ENCODE measurements around the gene FOXJ3. TPM values are rescaled to one million over a fixed set of nuclear protein-coding genes. Genes with fewer than 3 reads are reported as not detected.

Gene FOXJ3
- total RNA-seq, 1 experiment from 2014 or later: 51.1 TPM

DNA sequence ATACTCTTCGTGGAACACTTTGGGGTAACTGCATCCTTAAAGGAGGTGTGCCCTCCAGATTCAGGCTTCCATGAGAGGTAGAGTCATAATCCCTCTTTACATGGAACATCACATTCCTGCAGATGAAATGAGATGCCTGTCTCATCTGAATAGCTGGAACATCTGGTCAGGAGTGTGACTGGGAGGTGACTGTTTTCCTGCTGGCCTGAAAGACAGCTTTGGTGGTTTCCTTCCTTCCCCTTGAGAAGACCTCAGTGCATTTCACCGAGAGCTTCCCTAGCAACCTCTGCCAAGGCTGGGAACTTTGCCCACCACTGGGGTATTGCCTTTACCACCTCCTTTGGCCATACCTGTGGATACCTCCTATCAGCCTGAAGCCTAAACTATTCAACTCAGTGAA is 123.8 kb downstream of the FOXJ3 start (continued):
- TF ChIP-seq EZH2 (IDR thresholded peaks at IDR 0.05) (no peak), EZH2phosphoT487 (IDR thresholded peaks at IDR 0.05; ENCODE audit: borderline replicate concordance) (no peak), FOSL1 (IDR thresholded peaks at IDR 0.05; ENCODE audit: low read depth) (no peak), ELF1 (IDR thresholded peaks at IDR 0.05; ENCODE audit: borderline replicate concordance, low read depth) (no peak), ZNF274 (IDR thresholded peaks at IDR 0.05; ENCODE audit: low read depth, low read length) (no peak), CEBPB (IDR thresholded peaks at IDR 0.05; ENCODE audit: low read depth) (no peak), SRF (IDR thresholded peaks at IDR 0.05; ENCODE audit: low read depth) (no peak), ZFX (IDR thresholded peaks at IDR 0.05) (no peak), EGR1 (IDR thresholded peaks at IDR 0.05; ENCODE audit: low read depth) (no peak), JUND (IDR thresholded peaks at IDR 0.05) (no peak), CBX3 (IDR thresholded peaks at IDR 0.05; ENCODE audit: low read depth) (no peak)
- TF ChIP-seq, protein P1, sequence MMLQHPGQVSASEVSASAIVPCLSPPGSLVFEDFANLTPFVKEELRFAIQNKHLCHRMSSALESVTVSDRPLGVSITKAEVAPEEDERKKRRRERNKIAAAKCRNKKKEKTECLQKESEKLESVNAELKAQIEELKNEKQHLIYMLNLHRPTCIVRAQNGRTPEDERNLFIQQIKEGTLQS (IDR thresholded peaks at IDR 0.05): no peak
- TF ChIP-seq, protein P2, sequence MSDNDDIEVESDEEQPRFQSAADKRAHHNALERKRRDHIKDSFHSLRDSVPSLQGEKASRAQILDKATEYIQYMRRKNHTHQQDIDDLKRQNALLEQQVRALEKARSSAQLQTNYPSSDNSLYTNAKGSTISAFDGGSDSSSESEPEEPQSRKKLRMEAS (IDR thresholded peaks at IDR 0.05): no peak

DNA sequence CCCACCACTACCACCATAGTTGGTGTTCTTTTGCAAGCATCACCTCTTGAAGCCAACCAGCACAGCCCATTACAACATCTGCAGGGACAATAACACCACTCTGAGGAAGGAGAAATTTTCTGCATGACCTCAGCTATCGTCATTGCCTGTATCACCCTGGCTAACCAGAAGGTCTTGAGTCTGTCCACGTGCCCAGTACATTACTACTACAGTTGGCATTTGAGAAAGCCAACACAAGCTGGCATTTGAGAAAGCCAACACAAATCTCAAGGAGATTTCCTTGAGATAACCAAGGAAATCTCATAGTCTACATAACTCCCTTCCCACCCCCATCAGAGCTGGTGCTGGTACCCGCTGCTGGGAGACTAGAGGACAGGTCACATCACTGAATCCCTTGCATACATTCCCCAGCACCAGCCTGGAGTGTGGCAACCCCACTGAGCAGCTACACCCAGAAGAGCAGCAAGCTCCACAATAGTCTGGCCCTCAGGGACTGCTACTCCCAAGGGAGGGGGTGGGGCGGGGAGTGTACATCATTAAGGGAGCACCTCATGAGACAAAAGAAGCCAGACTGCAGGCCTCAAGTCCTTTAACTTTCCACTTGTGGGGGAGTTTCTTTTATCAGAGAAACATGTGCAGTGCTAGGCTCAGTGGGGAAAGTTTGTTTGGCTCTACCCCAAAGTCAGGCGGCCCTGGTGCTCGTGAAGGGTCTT is 124.5 kb downstream of the FOXJ3 start:
- Histone ChIP-seq H3K9me2 (ENCODE audit: insufficient read depth) (no peaks in the 10 kb centered on the region), H3K9ac (ENCODE audit: low read length) (no peak overlapping the region), H3K27me3 (ENCODE audit: insufficient read depth, low read length) (no peaks in the 10 kb centered on the region), H3K79me2 (ENCODE audit: insufficient read depth, low read length) (peaks cover 93% of the 10 kb centered on the region), H3K4me2 (ENCODE audit: low read length) (no peak overlapping the region), H3K4me1 (ENCODE audit: control insufficient read depth in 1 of 2, insufficient read depth in 2 of 2, low read length in 2 of 2) (peaks cover 5 to 13% of the 10 kb centered on the region in 2 experiments; a peak in 2 of 4 replicates), H4K20me1 (ENCODE audit: insufficient read depth) (no peaks in the 10 kb centered on the region), H3K4me3 (replicated peaks in 1 of 2; ENCODE audit: low read depth in 1 of 2, low read length in 2 of 2) (no peak overlapping the region), H3K27ac (ENCODE audit: low read depth, low read length) (no peak overlapping the region), H3K36me3 (ENCODE audit: control insufficient read depth in 1 of 2, insufficient read depth in 2 of 2, low read length in 2 of 2) (no peaks in the 10 kb centered on the region), H2AFZ (ENCODE audit: low read depth, low read length, poor library complexity, severe bottlenecking) (no peak overlapping the region), H3K9me3 (ENCODE audit: control insufficient read depth in 1 of 2, insufficient read depth in 1 of 2, low read depth in 1 of 2, low read length in 2 of 2) (no peaks in the 10 kb centered on the region)
- TF ChIP-seq TCF7L2 (IDR thresholded peaks at IDR 0.05; ENCODE audit: borderline replicate concordance, extremely low read depth, insufficient read depth, insufficient read length): no peak
- TF ChIP-seq POLR2A (IDR thresholded peaks at IDR 0.05; ENCODE audit: borderline replicate concordance, extremely low read depth, insufficient read depth, insufficient read length): no peak
- TF ChIP-seq ZFX (IDR thresholded peaks at IDR 0.05): no peak
- TF ChIP-seq EZH2 (IDR thresholded peaks at IDR 0.05): no peak
- no peak for TF ChIP-seq ELF1 (IDR thresholded peaks at IDR 0.05; ENCODE audit: borderline replicate concordance, low read depth)
- TF ChIP-seq YY1 (IDR thresholded peaks at IDR 0.05; ENCODE audit: extremely low read depth, insufficient replicate concordance, low read depth, low read length): no peak
- TF ChIP-seq, protein P2 (IDR thresholded peaks at IDR 0.05): no peak
- TF ChIP-seq SRF (IDR thresholded peaks at IDR 0.05; ENCODE audit: low read depth): no peak
- ChIA-PET POLR2A (interaction anchor here (0.6 kb wide), 1 partner anchor 79 kb away, joined by 4 read pairs; no protein-coding TSS in a partner anchor), RAD21 (ENCODE audit: low non-redundant PET in 1 of 2, low total read pairs in 2 of 2, uncharacterized antibody in 2 of 2, unreplicated experiment in 2 of 2) (no interaction called here), CTCF (interaction anchor here (1.4 kb wide), 1 partner anchor 37 kb away, joined by 3 read pairs; no protein-coding TSS in a partner anchor)
- ATAC-seq (no peak), DNase-seq (ENCODE audit: low read depth, low spot score) (no peak)
- intact Hi-C loops (cut with micrococcal nuclease): no loop called here
- no TSS peak for BruUV-seq (replicated peaks)
